GM21367 (cell line): ENCODE data around the gene TOX2.

ENCODE experiments used
- ATAC-seq: cut with Tn5 transposase; IDR thresholded peaks from one replicate; pipeline ENCODE4 v1.9.1; 2021; ENCODE audit not compliant: unreplicated experiment

TOX2 gene

GRCh38 chr20:43915211-43916072 is 790 bp downstream of the TOX2 start:
- no peak for ATAC-seq

- ATAC-seq, result no peak
Measured at GRCh38 chr20:43916073-43916880, 1.6 kb downstream of the TOX2 start.

DNA sequence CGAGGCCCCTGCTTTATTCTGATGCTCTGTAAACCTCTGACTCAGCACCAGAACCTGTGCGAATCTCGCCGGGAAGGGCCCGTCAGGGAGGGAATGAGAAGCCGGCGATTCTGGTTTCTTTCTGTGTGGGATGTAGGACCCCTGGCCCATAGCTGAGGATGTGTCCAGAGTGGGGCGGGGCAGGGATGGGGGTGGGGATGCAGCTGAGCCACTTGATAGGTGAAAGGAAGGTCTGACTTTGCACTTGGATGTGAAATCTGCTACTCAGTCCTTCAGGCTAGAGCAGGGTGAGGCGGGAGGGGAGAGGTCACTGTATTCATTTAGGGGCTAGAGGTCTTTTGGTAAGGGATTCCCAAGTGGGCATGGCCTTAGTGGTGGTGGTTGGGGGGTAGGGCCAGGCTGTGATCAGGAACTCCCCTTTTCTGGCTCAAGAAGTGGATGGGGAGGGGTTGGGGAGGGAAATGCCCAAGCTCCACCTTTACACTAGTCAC is 2.3 kb downstream of the TOX2 start:
- no peak for ATAC-seq

GRCh38 chr20:43917380-43917779 is 2.7 kb downstream of the TOX2 start:
- ATAC-seq, result no peak

DNA sequence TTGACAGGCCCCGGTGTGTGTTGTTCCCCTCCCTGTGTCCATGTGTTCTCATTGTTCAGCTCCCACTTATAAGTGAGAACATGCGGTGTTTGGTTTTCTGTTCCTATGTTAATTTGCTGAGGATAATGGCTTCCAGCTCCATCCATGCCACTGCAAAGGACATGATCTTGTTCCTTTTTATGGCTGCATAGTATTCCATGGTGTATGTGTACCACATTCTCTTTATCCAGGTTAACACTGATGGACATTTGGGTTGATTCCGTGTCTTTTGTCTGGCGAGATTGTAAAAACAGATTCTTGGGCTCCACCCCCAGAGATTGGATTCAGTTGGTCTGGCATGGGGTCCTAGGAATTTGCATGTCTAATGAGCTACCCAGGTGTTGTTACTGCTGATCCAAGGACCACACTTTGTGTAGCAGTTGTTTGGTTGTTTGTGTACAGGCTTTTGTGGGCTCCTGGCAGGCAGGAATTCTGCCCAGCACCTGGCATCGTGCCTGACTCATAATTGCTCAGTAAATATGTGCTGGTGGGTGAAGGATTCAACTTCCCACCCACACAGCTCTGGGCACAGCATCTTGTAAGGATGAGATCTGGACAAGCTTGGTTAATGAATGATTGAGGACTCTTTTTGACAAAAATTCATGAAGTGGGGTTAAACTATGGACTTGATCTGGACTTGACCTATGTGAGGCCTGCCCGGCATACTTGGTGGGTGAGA is 5.2 kb downstream of the TOX2 start:
- no peak for ATAC-seq

GRCh38 chr20:43920797-43921196 is 6.1 kb downstream of the TOX2 start:
- ATAC-seq, result no peak

- no peak for ATAC-seq
Measured at GRCh38 chr20:43921227-43921780, 6.7 kb downstream of the TOX2 start.

DNA sequence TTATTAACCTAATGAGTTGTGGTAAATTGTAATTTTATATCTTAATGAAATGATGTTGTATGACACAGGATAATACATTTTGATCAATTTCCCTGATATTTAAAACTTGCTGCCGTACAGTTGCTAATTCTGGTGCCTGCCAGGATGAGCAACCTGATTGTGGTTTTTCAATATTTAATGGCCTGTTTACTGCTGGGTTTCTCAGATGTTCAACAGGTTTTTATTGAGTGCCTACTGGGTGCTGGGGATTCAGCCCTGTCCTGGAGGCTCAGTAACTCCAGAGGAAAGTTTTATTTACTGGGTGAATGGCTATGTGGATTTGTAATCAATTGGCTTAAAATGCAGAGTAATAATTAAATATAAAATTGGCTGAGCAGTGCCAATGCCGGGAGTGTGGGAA is 8.0 kb downstream of the TOX2 start:
- ATAC-seq, result no peak

DNA sequence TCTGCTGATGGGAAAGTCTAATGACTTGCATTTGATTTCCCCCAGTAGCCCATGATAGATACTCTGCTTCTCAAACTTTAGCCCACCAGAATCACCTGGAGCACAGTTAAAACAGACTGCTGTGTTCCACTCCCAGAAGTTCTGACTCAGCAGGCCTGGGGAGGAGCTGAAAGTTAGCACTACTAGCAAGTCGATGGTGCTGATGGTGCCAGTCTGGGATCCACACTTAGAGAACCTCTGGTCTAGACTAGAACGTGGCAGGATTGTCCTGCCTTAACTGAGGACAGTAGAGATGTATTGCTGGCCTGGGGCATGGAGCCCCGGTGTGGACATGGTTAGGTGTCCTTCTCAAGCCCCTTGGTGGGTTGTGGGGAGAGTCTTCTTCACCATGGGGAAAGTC is 8.7 kb downstream of the TOX2 start:
- ATAC-seq, result no peak

- no peak for ATAC-seq
Measured at GRCh38 chr20:43923917-43924316, 9.3 kb downstream of the TOX2 start.

DNA sequence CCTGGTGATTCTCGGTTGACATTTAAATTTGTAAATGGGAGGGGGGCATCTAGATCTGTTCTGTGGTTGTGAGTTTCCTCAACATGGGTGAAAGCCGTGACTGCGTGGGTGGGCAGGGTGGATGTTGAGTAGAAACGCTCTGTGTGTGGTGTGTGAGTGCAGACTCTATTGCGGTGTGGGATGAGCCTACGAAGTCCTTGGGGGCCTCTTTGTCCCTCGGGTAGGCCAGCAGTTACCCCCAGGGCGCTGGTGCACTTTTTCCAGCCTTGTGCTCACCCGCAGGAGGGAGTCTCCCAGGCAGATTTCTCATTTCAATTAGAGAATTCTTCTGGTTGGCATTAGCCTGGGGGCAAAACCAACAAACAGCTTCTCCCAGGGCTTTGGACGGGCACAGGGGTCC is 10.6 kb downstream of the TOX2 start:
- ATAC-seq, result no peak

- no peak for ATAC-seq
Measured at GRCh38 chr20:43925801-43926200, 11.1 kb downstream of the TOX2 start.

DNA sequence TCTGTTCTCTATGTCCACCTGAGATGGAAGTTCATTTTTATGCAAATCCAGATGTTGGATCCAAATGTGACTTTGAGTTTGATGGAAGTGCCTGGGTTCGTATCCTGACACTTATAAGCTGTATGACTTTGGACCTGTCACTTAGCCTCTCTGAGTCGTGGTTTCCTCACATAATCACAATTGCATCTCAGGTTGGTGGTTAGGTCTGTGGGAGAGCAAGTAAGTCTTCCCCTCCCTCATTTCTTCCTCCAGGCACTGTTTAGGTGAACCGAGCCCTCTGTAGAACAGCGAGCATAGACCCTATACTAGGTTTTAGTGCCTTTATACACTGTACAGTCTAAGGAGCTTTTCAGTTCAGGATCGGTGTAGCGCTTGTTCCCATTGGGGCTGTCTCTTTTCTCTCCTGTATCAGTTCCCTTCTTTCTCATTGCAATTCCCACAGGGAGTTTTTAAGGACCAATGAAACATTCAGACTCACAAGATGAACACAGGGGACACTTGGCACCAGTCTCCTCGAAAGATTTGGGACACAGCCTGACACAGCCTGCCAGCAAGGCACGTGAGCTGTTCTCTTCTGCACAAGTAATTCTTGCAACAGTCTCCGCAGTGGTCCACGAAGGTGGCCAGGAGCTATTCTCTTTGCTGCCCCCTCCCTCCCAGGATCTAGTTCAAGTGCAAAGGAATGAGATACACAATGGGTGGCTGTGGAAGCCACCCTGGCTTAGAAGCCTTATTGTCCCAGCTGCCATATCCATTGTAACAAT is 11.8 kb downstream of the TOX2 start:
- ATAC-seq, result no peak

- no peak for ATAC-seq
Measured at GRCh38 chr20:43931976-43932375, 17.3 kb downstream of the TOX2 start.

DNA sequence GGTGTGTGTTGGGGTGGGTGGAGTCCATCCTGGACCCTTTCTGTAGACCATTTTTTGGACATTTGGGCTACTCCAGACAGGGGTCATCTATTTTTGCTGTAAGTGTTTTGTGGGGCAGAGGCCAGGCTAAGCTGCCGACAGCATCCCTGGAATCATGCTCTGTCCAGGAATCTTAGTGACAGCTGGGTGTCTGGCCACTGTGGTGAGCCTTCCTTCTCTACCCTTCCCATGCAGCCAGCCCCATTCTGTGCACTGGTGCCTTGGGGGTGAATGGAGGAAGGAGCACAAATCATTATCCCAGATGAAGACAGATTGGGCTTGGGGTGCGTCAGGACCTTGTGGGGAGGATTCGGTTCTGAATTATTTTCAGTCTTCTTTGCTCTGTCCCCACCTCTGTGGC is 20.2 kb downstream of the TOX2 start:
- no peak for ATAC-seq

- no peak for ATAC-seq
Measured at GRCh38 chr20:43936104-43936770, 21.6 kb downstream of the TOX2 start.

DNA sequence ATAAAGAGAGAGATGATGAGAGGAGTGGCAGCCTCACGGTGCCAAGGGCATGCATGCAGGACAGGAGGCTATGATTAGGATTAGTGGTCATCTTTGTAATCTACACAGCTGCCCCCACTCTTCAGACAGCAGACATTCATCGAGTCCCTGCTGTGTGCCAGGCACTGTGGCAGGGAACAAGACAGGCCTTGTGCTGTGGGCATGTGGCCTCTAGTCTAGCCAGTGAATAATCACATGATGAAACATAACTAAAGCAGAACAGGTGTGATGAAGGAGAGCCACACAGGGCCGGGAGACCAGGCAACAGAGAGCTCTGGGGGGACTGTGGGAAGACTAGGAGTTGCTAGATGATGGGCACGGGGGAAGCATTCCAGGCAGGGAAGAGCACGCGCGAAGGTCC is 22.2 kb downstream of the TOX2 start:
- ATAC-seq, result no peak

DNA sequence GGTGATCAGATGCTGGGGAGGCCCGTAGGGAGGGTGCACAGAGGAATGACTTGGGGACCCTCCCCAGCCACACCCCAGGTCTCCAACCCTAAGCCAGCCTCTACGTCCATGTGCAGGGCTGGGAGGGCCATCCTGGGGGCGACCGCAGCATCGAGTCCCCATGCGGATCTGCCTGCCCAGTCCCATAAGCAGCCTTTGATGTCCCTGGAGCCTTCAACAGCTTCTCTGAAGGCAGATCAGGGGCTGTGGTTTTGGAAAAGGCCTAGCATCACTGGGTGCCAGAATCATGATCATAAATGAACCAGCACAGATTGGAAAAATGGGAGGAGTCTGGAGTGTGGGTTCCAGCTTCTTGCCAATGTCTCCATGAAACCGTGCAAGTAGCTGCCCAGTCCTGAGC is 22.9 kb downstream of the TOX2 start:
- ATAC-seq, result no peak

GRCh38 chr20:43938017-43938655 is 23.5 kb downstream of the TOX2 start:
- ATAC-seq, result no peak
